H9 (cell line): ENCODE measurements around the gene GABPB2. TPM values are rescaled to one million over a fixed set of nuclear protein-coding genes. Genes with fewer than 3 reads are reported as not detected.

Experiments
- DNase-seq: peaks from one replicate; pipeline ENCODE4 v3.0.0-alpha.2; 2017
- H2AFZ ChIP-seq: one replicate; pipeline ENCODE4 v1.6.1; 2013; ENCODE audit warnings: mild to moderate bottlenecking, low read length, control low read depth, moderate library complexity
- H2AK5ac ChIP-seq: 2 replicates; pipeline ENCODE4 v1.6.1; 2013; ENCODE audit warnings: low read length, control low read depth, mixed read lengths; ENCODE audit not compliant: insufficient read length
- H2BK120ac ChIP-seq: one replicate; pipeline ENCODE4 v1.6.1; 2013; ENCODE audit warnings: low read depth, mild to moderate bottlenecking, low read length, control low read depth, inconsistent platforms; ENCODE audit not compliant: poor library complexity, severe bottlenecking
- H2BK12ac ChIP-seq: 2 replicates; pipeline ENCODE4 v1.6.1; 2013; ENCODE audit warnings: low read length, control low read depth, mixed read lengths, low read depth; ENCODE audit not compliant: insufficient read length
- H2BK15ac ChIP-seq: 2 replicates; pipeline ENCODE4 v1.6.1; 2013; ENCODE audit warnings: low read depth, low read length, control low read depth
- H2BK20ac ChIP-seq: one replicate; pipeline ENCODE4 v1.6.1; 2013; ENCODE audit warnings: low read depth, mild to moderate bottlenecking, low read length, control low read depth, inconsistent platforms; ENCODE audit not compliant: poor library complexity, severe bottlenecking
- H2BK5ac ChIP-seq: 2 replicates; pipeline ENCODE4 v1.6.1; 2013; ENCODE audit warnings: low read length, control low read depth, mixed read lengths; ENCODE audit not compliant: insufficient read length
- H3K14ac ChIP-seq: 2 replicates; pipeline ENCODE4 v1.6.1; 2013; ENCODE audit warnings: low read length, control low read depth; ENCODE audit not compliant: insufficient read depth
- H3K18ac ChIP-seq: 2 replicates; pipeline ENCODE4 v1.6.1; 2013; ENCODE audit warnings: low read depth, mild to moderate bottlenecking, mixed read lengths, low read length, control low read depth; ENCODE audit not compliant: insufficient read length
- H3K23ac ChIP-seq: 2 replicates; pipeline ENCODE4 v1.6.1; 2013; ENCODE audit warnings: low read length, control low read depth, mixed read lengths, low read depth; ENCODE audit not compliant: insufficient read length
- H3K23me2 ChIP-seq: 2 replicates; pipeline ENCODE4 v1.6.1; 2013; ENCODE audit warnings: low read depth, mild to moderate bottlenecking, mixed read lengths, low read length, control low read depth; ENCODE audit not compliant: insufficient read length, poor library complexity, severe bottlenecking
- H3K27ac ChIP-seq: 2 replicates; pipeline ENCODE4 v1.5.1; 2013; ENCODE audit warnings: low read length, control low read depth, mixed read lengths, low read depth; ENCODE audit not compliant: insufficient read length
- H3K27me3 ChIP-seq: 2 replicates; pipeline ENCODE4 v1.6.1; 2013; ENCODE audit warnings: low read length, control low read depth, inconsistent platforms; ENCODE audit not compliant: insufficient read depth
- H3K4ac ChIP-seq: 2 replicates; pipeline ENCODE4 v1.6.1; 2013; ENCODE audit warnings: low read depth, mild to moderate bottlenecking, control low read depth, inconsistent platforms, low read length, moderate library complexity
- H3K4me1 ChIP-seq: 2 replicates; pipeline ENCODE4 v1.6.1; 2013; ENCODE audit warnings: low read length, control low read depth, inconsistent platforms; ENCODE audit not compliant: insufficient read depth
- H3K4me2 ChIP-seq: 2 replicates; pipeline ENCODE4 v1.6.1; 2013; ENCODE audit warnings: low read length, control low read depth, mixed read lengths; ENCODE audit not compliant: insufficient read length, insufficient read depth
- H3K56ac ChIP-seq: 2 replicates; pipeline ENCODE4 v1.6.1; 2013; ENCODE audit warnings: low read depth, mild to moderate bottlenecking, mixed read lengths, low read length, control low read depth; ENCODE audit not compliant: insufficient read length
- H3K79me1 ChIP-seq: 2 replicates; pipeline ENCODE4 v1.6.1; 2013; ENCODE audit warnings: low read depth, mild to moderate bottlenecking, moderate library complexity, low read length, control low read depth, inconsistent platforms; ENCODE audit not compliant: insufficient read depth, poor library complexity, severe bottlenecking
- H3K79me2 ChIP-seq: 2 replicates; pipeline ENCODE4 v1.6.1; 2013; ENCODE audit warnings: low read length, control low read depth, inconsistent platforms; ENCODE audit not compliant: insufficient read depth
- H3K9ac ChIP-seq: 2 replicates; pipeline ENCODE4 v1.6.1; 2013; ENCODE audit warnings: low read length, control low read depth, mixed read lengths; ENCODE audit not compliant: insufficient read length; ENCODE audit errors: extremely low read depth
- H3K9me3 ChIP-seq: one replicate; pipeline ENCODE4 v1.6.1; 2013; ENCODE audit warnings: low read depth, low read length, inconsistent platforms; ENCODE audit not compliant: control insufficient read depth
- H3T11ph ChIP-seq: one replicate; pipeline ENCODE4 v1.6.1; 2013; ENCODE audit warnings: mild to moderate bottlenecking, low read length, control low read depth, inconsistent platforms
- H4K20me1 ChIP-seq: one replicate; pipeline ENCODE4 v1.6.1; 2013; ENCODE audit not compliant: control insufficient read depth, insufficient read length, insufficient read depth
- H4K5ac ChIP-seq: 2 replicates; pipeline ENCODE4 v1.6.1; 2013; ENCODE audit warnings: low read depth, mild to moderate bottlenecking, mixed read lengths, low read length, control low read depth; ENCODE audit not compliant: insufficient read length
- H4K8ac ChIP-seq: replicated peaks from 2 replicates; pipeline ENCODE4 v1.6.1; 2013; ENCODE audit warnings: low read length, control low read depth, mixed read lengths, low read depth; ENCODE audit not compliant: insufficient read length
- H4K91ac ChIP-seq: 2 replicates; pipeline ENCODE4 v1.6.1; 2013; ENCODE audit warnings: low read depth, mild to moderate bottlenecking, moderate library complexity, mixed read lengths, low read length, control low read depth; ENCODE audit not compliant: insufficient read length
- H3K27ac Mint-ChIP-seq, 3 experiments: 2 replicates in 2 of 3; 3 replicates in 1 of 3; pipeline ENCODE4 v1.8.0; 2020 to 2021; ENCODE audit warnings: mixed read lengths in 3 of 3, mild to moderate bottlenecking in 1 of 3, moderate library complexity in 1 of 3
- H3K27me3 Mint-ChIP-seq: 2 replicates; pipeline ENCODE4 v1.8.0; 2021; ENCODE audit warnings: low read depth, mild to moderate bottlenecking, moderate library complexity, mixed read lengths
- H3K36me3 Mint-ChIP-seq, 3 experiments: 2 replicates in 2 of 3; 3 replicates in 1 of 3; pipeline ENCODE4 v1.8.0; 2020 to 2021; ENCODE audit warnings: low read depth in 3 of 3, mixed read lengths in 3 of 3; ENCODE audit not compliant: insufficient read depth in 1 of 3
- H3K4me1 Mint-ChIP-seq, 2 experiments: 2 replicates each; pipeline ENCODE4 v1.8.0; 2020; ENCODE audit warnings: mixed read lengths in 2 of 2
- H3K4me3 Mint-ChIP-seq, 2 experiments: 2 replicates in 1 of 2; 3 replicates in 1 of 2; pipeline ENCODE4 v1.8.0; 2020 to 2021; ENCODE audit warnings: mild to moderate bottlenecking in 2 of 2, mixed read lengths in 2 of 2, moderate library complexity in 1 of 2
- H3K9me3 Mint-ChIP-seq, 2 experiments: 2 replicates in 1 of 2; 3 replicates in 1 of 2; pipeline ENCODE4 v1.8.0; 2020; ENCODE audit warnings: mild to moderate bottlenecking in 2 of 2, mixed read lengths in 2 of 2, moderate library complexity in 1 of 2
- total RNA-seq: library from RNA; stranded (reverse); gene quantifications from 2 replicates; pipeline ENCODE4 v1.2.1, GENCODE V29; 2021
- TF ChIP-seq, protein P1 (sequence below): fragments of 200-600 bp; sonication (generic); conservative IDR thresholded peaks from 3 replicates; pipeline ENCODE4 v1.8.0; 2021; ENCODE audit warnings: antibody characterized with exemption, mild to moderate bottlenecking

Gene GABPB2
- total RNA-seq, 1 experiment from 2014 or later, result 4.1 TPM

DNA sequence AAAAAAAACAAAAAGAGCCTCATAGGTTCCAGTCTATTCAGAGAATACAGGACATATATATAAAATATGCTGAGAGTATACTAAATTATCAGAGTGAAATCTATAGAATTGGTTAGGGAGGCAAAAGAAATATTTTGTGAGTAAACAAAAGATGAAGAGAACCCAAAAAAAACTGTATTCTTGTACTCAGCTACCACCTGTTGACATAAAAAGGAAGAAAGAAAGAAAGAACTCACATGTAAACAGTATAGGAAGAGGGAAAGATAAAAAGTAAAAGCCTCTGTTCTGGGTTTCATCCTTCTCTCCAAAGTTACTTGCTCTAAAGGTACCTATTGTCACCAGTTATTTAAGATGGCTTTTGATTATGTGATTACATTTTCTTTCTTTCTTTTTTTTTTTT is 44.1 kb upstream of the GABPB2 start:
- no peak overlapping the region for H3K56ac ChIP-seq
- H2BK5ac ChIP-seq, result no peak overlapping the region
- no peaks in the 10 kb centered on the region for H4K20me1 ChIP-seq
- H3K4me3 Mint-ChIP-seq, result no peak overlapping the region
- H2AFZ ChIP-seq, result no peak overlapping the region
- no peak overlapping the region for H3K14ac ChIP-seq
- H3K4ac ChIP-seq, result no peak overlapping the region
- H3K27me3 ChIP-seq, result no peaks in the 10 kb centered on the region
- H3K27ac Mint-ChIP-seq, result no peak overlapping the region
- no peaks in the 10 kb centered on the region for H3K79me2 ChIP-seq
- no peaks in the 10 kb centered on the region for H3K9me3 Mint-ChIP-seq
- no peak overlapping the region for H3K4me2 ChIP-seq
- no peak overlapping the region for H4K91ac ChIP-seq
- no peaks in the 10 kb centered on the region for H3K4me1 ChIP-seq
- H3K23me2 ChIP-seq, result no peaks in the 10 kb centered on the region
- H3K36me3 Mint-ChIP-seq, result peaks cover 19 to 49% (median 48%) of the 10 kb centered on the region in 3 experiments
- no peak overlapping the region for H3K9ac ChIP-seq
- H3K27me3 Mint-ChIP-seq, result no peaks in the 10 kb centered on the region
- H3K4me1 Mint-ChIP-seq, result peaks cover 0 to 5% of the 10 kb centered on the region in 2 experiments; a peak in 2 of 4 replicates
- no peak overlapping the region for H4K8ac ChIP-seq
- no peak overlapping the region for H2BK120ac ChIP-seq
- no peak overlapping the region for H3K23ac ChIP-seq
- no peaks in the 10 kb centered on the region for H3K79me1 ChIP-seq
- TF ChIP-seq, protein P1, sequence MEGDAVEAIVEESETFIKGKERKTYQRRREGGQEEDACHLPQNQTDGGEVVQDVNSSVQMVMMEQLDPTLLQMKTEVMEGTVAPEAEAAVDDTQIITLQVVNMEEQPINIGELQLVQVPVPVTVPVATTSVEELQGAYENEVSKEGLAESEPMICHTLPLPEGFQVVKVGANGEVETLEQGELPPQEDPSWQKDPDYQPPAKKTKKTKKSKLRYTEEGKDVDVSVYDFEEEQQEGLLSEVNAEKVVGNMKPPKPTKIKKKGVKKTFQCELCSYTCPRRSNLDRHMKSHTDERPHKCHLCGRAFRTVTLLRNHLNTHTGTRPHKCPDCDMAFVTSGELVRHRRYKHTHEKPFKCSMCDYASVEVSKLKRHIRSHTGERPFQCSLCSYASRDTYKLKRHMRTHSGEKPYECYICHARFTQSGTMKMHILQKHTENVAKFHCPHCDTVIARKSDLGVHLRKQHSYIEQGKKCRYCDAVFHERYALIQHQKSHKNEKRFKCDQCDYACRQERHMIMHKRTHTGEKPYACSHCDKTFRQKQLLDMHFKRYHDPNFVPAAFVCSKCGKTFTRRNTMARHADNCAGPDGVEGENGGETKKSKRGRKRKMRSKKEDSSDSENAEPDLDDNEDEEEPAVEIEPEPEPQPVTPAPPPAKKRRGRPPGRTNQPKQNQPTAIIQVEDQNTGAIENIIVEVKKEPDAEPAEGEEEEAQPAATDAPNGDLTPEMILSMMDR, result no peak
- H2BK15ac ChIP-seq, result no peak overlapping the region
- no peak overlapping the region for H2BK20ac ChIP-seq
- H3K18ac ChIP-seq, result no peak overlapping the region
- no peak overlapping the region for H3K27ac ChIP-seq
- no peak for DNase-seq
- H2AK5ac ChIP-seq, result no peak overlapping the region
- H3T11ph ChIP-seq, result no peak overlapping the region
- H2BK12ac ChIP-seq, result no peak overlapping the region
- no peaks in the 10 kb centered on the region for H3K9me3 ChIP-seq
- H4K5ac ChIP-seq, result no peak overlapping the region
